Stimulated activated CD4-positive, alpha-beta T cell treated with anti-CD3 and anti-CD28 coated beads, TNF-alpha, amount 100 ng/mL, for 24 hours (primary cell): ENCODE data around the gene DNAJC24.

Experiments used
- DNase-seq, 3 experiments: peaks; one replicate each; pipeline ENCODE4 v3.0.0-alpha.2; 2020; ENCODE audit warnings: low read depth in 3 of 3

DNAJC24 gene

DNA sequence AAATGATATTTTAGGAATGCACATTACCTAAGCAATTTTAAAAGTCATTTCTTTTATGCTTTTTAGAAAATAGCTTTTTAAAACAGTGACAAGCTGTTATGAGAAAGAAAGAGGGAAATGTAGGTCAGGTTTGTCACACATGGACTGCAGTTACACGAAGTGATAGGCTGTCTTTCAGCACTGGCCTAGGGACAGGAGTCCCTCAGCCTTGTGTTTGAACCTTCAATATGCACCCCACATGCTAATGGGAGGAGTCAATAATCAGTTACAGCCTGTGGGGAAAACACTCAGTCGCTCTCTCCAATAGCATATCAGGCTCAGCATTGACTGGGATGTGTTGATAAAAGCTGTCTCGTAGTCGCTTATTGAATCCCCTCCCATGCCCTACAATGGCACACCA, 45.8 kb downstream of the DNAJC24 start:
- DNase-seq: no peak

GRCh38 chr11:31417357-31417756, 47.7 kb downstream of the DNAJC24 start:
- DNase-seq: no peak

GRCh38 chr11:31417816-31418215, 48.2 kb downstream of the DNAJC24 start:
- no peak for DNase-seq

DNA sequence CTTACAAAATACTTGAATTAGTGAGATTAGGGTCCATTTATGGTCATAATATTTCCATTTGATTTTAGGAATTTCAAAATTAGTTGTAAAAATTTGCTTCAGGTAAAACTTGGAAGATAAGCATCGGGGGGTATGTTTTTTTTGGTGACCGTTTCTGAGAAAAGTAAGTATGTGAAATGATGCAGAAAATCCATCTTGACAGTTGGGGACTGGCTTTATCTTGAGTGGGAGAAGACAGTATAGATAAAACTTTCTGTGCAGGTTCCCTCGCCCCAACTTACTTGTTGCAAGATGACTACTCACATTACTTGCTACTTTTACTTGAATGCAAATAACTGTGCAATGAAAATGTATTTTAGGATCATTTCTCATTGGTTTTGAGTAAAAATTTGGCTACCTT, 49.5 kb downstream of the DNAJC24 start:
- no peak for DNase-seq

- no peak for DNase-seq
Observed at GRCh38 chr11:31419669-31420068, 50.0 kb downstream of the DNAJC24 start.

- DNase-seq: no peak
Observed at GRCh38 chr11:31421820-31422219, 52.2 kb downstream of the DNAJC24 start.

DNA sequence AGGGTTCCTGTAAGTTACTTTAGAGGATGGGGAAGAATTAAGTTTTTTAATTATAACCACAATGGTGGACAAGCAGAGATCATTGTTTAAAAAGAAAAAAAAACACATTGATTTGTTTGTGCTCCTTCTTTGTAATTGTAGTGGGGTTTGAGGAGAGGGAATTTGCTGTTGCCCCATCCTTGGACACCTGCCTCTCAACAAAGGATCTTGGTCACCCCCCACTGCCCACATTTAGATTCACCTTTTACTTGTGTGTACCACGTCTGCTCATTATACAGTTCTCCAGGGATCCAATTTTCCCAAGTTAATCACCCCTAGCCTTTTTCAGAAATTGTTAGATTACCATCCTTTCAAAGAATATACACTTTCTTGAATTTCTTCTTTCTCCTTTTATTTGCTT, 53.0 kb downstream of the DNAJC24 start:
- no peak for DNase-seq

DNA sequence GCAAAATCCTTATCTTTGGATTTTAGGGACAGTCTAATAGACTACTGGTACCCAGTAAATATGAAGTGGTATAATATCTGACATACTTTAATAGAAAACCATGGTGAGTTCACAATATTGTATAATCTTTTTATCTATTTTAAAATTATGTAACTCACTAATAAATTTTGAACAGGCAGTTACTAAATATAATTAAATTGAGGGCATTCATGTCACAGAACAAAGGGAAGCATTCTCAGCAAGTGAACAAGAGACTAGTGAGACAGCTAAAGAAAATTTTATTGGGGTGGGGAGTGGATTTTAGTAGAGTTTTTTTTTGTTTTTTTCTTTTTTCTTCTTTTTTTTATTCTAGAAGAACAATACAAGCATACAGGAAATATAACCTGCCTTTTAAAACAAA, 55.0 kb downstream of the DNAJC24 start:
- DNase-seq: no peak

- no peak for DNase-seq
Observed at GRCh38 chr11:31433851-31434250, 64.2 kb downstream of the DNAJC24 start.

- DNase-seq: no peak
Observed at GRCh38 chr11:31437742-31438435, 68.2 kb downstream of the DNAJC24 start.

DNA sequence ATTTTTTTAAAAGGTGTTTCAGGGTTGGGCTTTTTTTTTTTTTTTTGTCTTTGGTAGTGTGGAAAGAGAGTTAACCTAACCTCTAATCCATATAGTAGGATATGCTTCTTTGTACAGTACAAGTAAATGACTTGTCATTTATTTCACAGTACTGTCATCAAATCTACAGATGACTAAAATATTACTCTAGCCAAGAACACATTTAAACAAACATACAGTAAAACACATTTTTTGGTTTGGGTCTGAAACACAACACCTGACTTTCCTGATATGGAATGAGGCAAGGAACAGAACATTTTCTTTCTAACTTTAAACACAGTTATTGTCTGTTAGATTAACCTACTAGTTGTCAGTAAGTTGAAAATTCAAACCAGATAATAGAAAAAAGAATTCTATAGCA, 71.6 kb downstream of the DNAJC24 start:
- DNase-seq: no peak

- DNase-seq: no peak
Observed at GRCh38 chr11:31442086-31442485, 72.4 kb downstream of the DNAJC24 start.

GRCh38 chr11:31443802-31444201, 74.1 kb downstream of the DNAJC24 start:
- no peak for DNase-seq

- no peak for DNase-seq
Observed at GRCh38 chr11:31445621-31446020, 76.0 kb downstream of the DNAJC24 start.

GRCh38 chr11:31449040-31449439, 79.4 kb downstream of the DNAJC24 start:
- DNase-seq: no peak

- DNase-seq: no peak
Observed at GRCh38 chr11:31450841-31451240, 81.2 kb downstream of the DNAJC24 start.

GRCh38 chr11:31455177-31455576, 85.5 kb downstream of the DNAJC24 start:
- no peak for DNase-seq

DNA sequence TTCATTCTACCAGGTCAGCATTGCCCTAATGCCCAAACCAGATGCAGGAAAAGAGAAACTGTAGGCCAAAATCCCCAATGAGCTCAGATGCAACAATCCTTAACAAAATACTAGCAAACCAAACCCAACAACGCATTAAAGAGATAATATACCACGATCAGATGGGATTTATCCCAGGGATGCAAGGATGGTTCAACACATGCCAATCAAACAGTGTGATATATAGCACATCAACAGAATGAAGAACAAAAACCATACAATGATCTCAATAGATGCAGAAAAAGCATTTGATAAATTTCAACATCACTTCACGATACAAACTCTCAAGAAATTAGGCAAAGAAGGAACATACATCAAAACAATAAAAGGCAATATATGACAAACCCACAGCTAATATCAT, 94.8 kb downstream of the DNAJC24 start:
- no peak for DNase-seq

DNA sequence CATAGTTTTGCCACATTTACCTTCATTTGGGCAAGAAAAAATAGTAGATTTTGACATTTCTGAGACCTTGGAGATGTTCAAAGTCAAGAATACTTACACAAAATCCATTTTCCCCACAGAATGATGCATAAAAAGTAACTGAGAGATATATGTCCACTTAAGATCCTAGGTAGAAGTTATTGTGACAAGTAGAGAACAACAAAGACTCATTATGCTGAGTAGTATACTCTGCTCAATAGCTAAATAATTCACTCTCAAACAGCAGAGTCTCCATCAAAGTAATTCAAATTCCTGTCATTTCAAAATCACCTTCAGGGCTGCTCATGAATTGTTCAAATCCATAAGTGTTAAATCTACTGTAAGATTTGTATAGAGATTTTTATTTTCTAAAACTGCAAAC, 104.4 kb downstream of the DNAJC24 start:
- no peak for DNase-seq

GRCh38 chr11:31477528-31478222, 108.0 kb downstream of the DNAJC24 start:
- DNase-seq: no peak

- DNase-seq: no peak
Observed at GRCh38 chr11:31478223-31478590, 108.5 kb downstream of the DNAJC24 start.

DNA sequence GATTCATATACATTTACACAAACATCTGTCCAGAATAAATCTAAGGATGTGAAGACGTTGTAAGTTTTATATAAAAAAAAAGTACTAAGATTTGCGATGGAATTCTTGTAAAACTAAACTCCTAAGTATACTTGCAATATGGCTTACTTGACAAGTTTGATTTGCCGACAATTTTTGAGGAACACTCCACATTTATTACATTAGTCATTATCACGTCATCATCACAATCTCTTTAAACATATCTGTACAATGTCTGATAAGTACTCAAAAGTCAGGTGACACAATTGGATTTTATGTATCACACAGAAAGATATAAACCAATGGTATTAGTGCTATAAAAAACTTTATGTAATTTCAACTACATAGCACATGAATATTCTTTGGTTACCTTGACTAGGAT, 109.4 kb downstream of the DNAJC24 start:
- DNase-seq: no peak

- DNase-seq: no peak
Observed at GRCh38 chr11:31480930-31481329, 111.3 kb downstream of the DNAJC24 start.
